ENCODE results near the gene B3GALT5. TPM values are rescaled to one million over a fixed set of nuclear protein-coding genes. Genes with fewer than 3 reads are reported as not detected.

The B3GALT5 gene
- total RNA-seq, 3 donors from 2014 or later = 2.3 to 2.9 TPM; not detected in 1

GRCh38 chr21:39638281-39638680, 25.5 kb downstream of the B3GALT5 start:
- intact Hi-C loops (cut with DNase I; ENCODE audit: low total_unique reads) = no loop called here
- no peaks in the 10 kb centered on the region for H3K27me3 ChIP-seq
- H3K4me3 ChIP-seq = no peak overlapping the region
- no peaks in the 10 kb centered on the region for H3K4me1 ChIP-seq
- no peak for DNase-seq (ENCODE audit: low spot score in 2 of 2)
- no peaks in the 10 kb centered on the region for H3K9me3 ChIP-seq
- H3K27ac ChIP-seq = no peak overlapping the region
- no peaks in the 10 kb centered on the region for H3K36me3 ChIP-seq
- no peak for TF ChIP-seq POLR2A (IDR thresholded peaks at IDR 0.05)
- TF ChIP-seq CTCF (IDR thresholded peaks at IDR 0.05) = no peak
- TF ChIP-seq POLR2AphosphoS5 (IDR thresholded peaks at IDR 0.05) = no peak

- no peak for DNase-seq (ENCODE audit: low spot score in 2 of 2)
- no peak for TF ChIP-seq CTCF (IDR thresholded peaks at IDR 0.05)
- no peaks in the 10 kb centered on the region for H3K9me3 ChIP-seq
- H3K4me3 ChIP-seq = no peak overlapping the region
- H3K36me3 ChIP-seq = no peaks in the 10 kb centered on the region
- intact Hi-C loops (cut with DNase I; ENCODE audit: low total_unique reads) = no loop called here
- no peaks in the 10 kb centered on the region for H3K27me3 ChIP-seq
- no peaks in the 10 kb centered on the region for H3K4me1 ChIP-seq
- H3K27ac ChIP-seq = no peak overlapping the region
Measured at GRCh38 chr21:39640754-39641153, 28.0 kb downstream of the B3GALT5 start.

- Histone ChIP-seq H3K9me3 (no peaks in the 10 kb centered on the region), H3K36me3 (no peaks in the 10 kb centered on the region), H3K27ac (no peak overlapping the region), H3K4me3 (no peak overlapping the region), H3K4me1 (no peaks in the 10 kb centered on the region), H3K27me3 (no peaks in the 10 kb centered on the region)
- no peak for DNase-seq (ENCODE audit: low spot score in 2 of 2)
- TF ChIP-seq POLR2AphosphoS5 (IDR thresholded peaks at IDR 0.05) = no peak
- no peak for TF ChIP-seq POLR2A (IDR thresholded peaks at IDR 0.05)
- TF ChIP-seq CTCF (IDR thresholded peaks at IDR 0.05) = no peak
- intact Hi-C loops (cut with DNase I; ENCODE audit: low total_unique reads) = no loop called here
Measured at GRCh38 chr21:39641827-39642450, 29.2 kb downstream of the B3GALT5 start.

GRCh38 chr21:39644062-39644560, 31.4 kb downstream of the B3GALT5 start:
- TF ChIP-seq POLR2A (IDR thresholded peaks at IDR 0.05) (no peak), CTCF (IDR thresholded peaks at IDR 0.05) (no peak)
- Histone ChIP-seq H3K4me1 (no peaks in the 10 kb centered on the region), H3K9me3 (no peaks in the 10 kb centered on the region), H3K27ac (no peak overlapping the region), H3K27me3 (no peaks in the 10 kb centered on the region), H3K36me3 (no peaks in the 10 kb centered on the region), H3K4me3 (no peak overlapping the region)
- intact Hi-C loops (cut with DNase I; ENCODE audit: low total_unique reads) = no loop called here
- DNase-seq (ENCODE audit: low spot score in 2 of 2) = no peak

GRCh38 chr21:39645331-39645730, 32.6 kb downstream of the B3GALT5 start:
- TF ChIP-seq POLR2AphosphoS5 (IDR thresholded peaks at IDR 0.05) (no peak), CTCF (IDR thresholded peaks at IDR 0.05) (no peak), POLR2A (IDR thresholded peaks at IDR 0.05) (no peak)
- Histone ChIP-seq H3K4me1 (no peaks in the 10 kb centered on the region), H3K9me3 (no peaks in the 10 kb centered on the region), H3K36me3 (no peaks in the 10 kb centered on the region), H3K4me3 (no peak overlapping the region), H3K27me3 (no peaks in the 10 kb centered on the region), H3K27ac (no peak overlapping the region)
- intact Hi-C loops (cut with DNase I; ENCODE audit: low total_unique reads) = no loop called here
- DNase-seq (ENCODE audit: low spot score in 2 of 2) = no peak

Measured in breast epithelium (tissue), 4 donors.